ENCODE data around the gene HSF2BP. TPM values are rescaled to one million over a fixed set of nuclear protein-coding genes. Genes with fewer than 3 reads are reported as not detected.

The HSF2BP gene
- polyA plus RNA-seq, 1 experiment, result 1.1 TPM

- TF ChIP-seq CTCF (IDR thresholded peaks at IDR 0.05; ENCODE audit: low read depth, low read length), result no peak
- Histone ChIP-seq H3K4me3 (ENCODE audit: low read depth, low read length) (no peak overlapping the region), H3K27ac (ENCODE audit: low read depth, low read length) (no peak overlapping the region), H3K27me3 (ENCODE audit: control insufficient read depth, insufficient read depth, low read length) (no peaks in the 10 kb centered on the region), H3K9me3 (ENCODE audit: control insufficient read depth, insufficient read depth, low read length) (no peaks in the 10 kb centered on the region; the same call in 1 of the 2 replicates)
- no peak for DNase-seq (ENCODE audit: low read depth, low spot score)
- CTCF ChIA-PET, result no interaction called here
- POLR2A ChIA-PET, result interaction anchor here (0.7 kb wide), 1 partner anchor 29 kb away, joined by 4 read pairs; no protein-coding TSS in a partner anchor
These were observed 32.0 kb upstream of the HSF2BP start for GRCh38 chr21:43691086-43691795.

GRCh38 chr21:43690346-43690745 lies 31.1 kb upstream of the HSF2BP start:
- TF ChIP-seq CTCF (IDR thresholded peaks at IDR 0.05; ENCODE audit: low read depth, low read length), result no peak
- H3K4me3 ChIP-seq (ENCODE audit: low read depth, low read length), result no peak overlapping the region
- POLR2A ChIA-PET, result no interaction called here
- H3K27me3 ChIP-seq (ENCODE audit: control insufficient read depth, insufficient read depth, low read length), result no peaks in the 10 kb centered on the region
- CTCF ChIA-PET, result no interaction called here
- no peaks in the 10 kb centered on the region for H3K9me3 ChIP-seq (ENCODE audit: control insufficient read depth, insufficient read depth, low read length)
- no peak for DNase-seq (ENCODE audit: low read depth, low spot score)
- no peak overlapping the region for H3K27ac ChIP-seq (ENCODE audit: low read depth, low read length)

GRCh38 chr21:43689556-43690337 lies 30.5 kb upstream of the HSF2BP start:
- ChIA-PET POLR2A (no interaction called here), CTCF (no interaction called here)
- TF ChIP-seq CTCF (IDR thresholded peaks at IDR 0.05; ENCODE audit: low read depth, low read length), result no peak
- Histone ChIP-seq H3K27ac (ENCODE audit: low read depth, low read length) (no peak overlapping the region), H3K9me3 (ENCODE audit: control insufficient read depth, insufficient read depth, low read length) (no peaks in the 10 kb centered on the region), H3K27me3 (ENCODE audit: control insufficient read depth, insufficient read depth, low read length) (no peaks in the 10 kb centered on the region), H3K4me3 (ENCODE audit: low read depth, low read length) (no peak overlapping the region)
- no peak for DNase-seq (ENCODE audit: low read depth, low spot score)

GRCh38 chr21:43688906-43689305 lies 29.6 kb upstream of the HSF2BP start:
- Histone ChIP-seq H3K9me3 (ENCODE audit: control insufficient read depth, insufficient read depth, low read length) (no peaks in the 10 kb centered on the region), H3K27me3 (ENCODE audit: control insufficient read depth, insufficient read depth, low read length) (no peaks in the 10 kb centered on the region), H3K27ac (ENCODE audit: low read depth, low read length) (no peak overlapping the region), H3K4me3 (ENCODE audit: low read depth, low read length) (no peak overlapping the region)
- TF ChIP-seq CTCF (IDR thresholded peaks at IDR 0.05; ENCODE audit: low read depth, low read length), result no peak
- no peak for DNase-seq (ENCODE audit: low read depth, low spot score)
- ChIA-PET CTCF (no interaction called here), POLR2A (no interaction called here)
